AG04450 (cell line): ENCODE data around the gene AUTS2. TPM values are rescaled to one million over a fixed set of nuclear protein-coding genes. Genes with fewer than 3 reads are reported as not detected.

ENCODE experiments used
- CTCF ChIA-PET: fragments of 300-600, 350-600 bp; formaldehyde crosslinking; extraction: SDS; loops from one replicate; lab custom pipeline; 2022; ENCODE audit warnings: antibody characterized with exemption, inconsistent platforms; lab: Charles Lee
- POLR2A ChIA-PET: fragments of 350-600 bp; formaldehyde crosslinking; extraction: SDS; loops from one replicate; lab custom pipeline; 2021; ENCODE audit warnings: antibody characterized with exemption, inconsistent platforms; lab: Yijun Ruan, JAX
- DNase-seq: peaks from one replicate; pipeline ENCODE4 v3.0.0-alpha.2; 2011; ENCODE audit warnings: low read depth, low spot score
- H3K27ac ChIP-seq: one replicate; pipeline ENCODE4 v1.5.1; 2012; ENCODE audit warnings: low read depth, low read length, control low read depth
- H3K27me3 ChIP-seq: one replicate; pipeline ENCODE4 v1.6.0; 2012; ENCODE audit warnings: low read length; ENCODE audit not compliant: control insufficient read depth, insufficient read depth
- H3K4me3 ChIP-seq: 2 replicates; pipeline ENCODE4 v1.5.1; 2011; ENCODE audit warnings: mild to moderate bottlenecking, low read depth, low read length, control low read depth
- H3K9me3 ChIP-seq: 2 replicates; pipeline ENCODE4 v1.5.1; 2012; ENCODE audit warnings: low read length; ENCODE audit not compliant: control insufficient read depth, insufficient read depth
- polyA plus RNA-seq: library from polyadenylated mRNA; depleted of rRNA; stranded (reverse); fragments of >200 nt; gene quantifications from 2 replicates; pipeline ENCODE4 v1.2.3, GENCODE V29; 2011
- TF ChIP-seq, protein P1 (sequence below): IDR thresholded peaks from 2 replicates; pipeline ENCODE4 v1.5.1; 2011; ENCODE audit warnings: low read depth, low read length, control low read depth, inconsistent platforms

The AUTS2 gene
- polyA plus RNA-seq, 1 experiment: 1.5 TPM

DNA sequence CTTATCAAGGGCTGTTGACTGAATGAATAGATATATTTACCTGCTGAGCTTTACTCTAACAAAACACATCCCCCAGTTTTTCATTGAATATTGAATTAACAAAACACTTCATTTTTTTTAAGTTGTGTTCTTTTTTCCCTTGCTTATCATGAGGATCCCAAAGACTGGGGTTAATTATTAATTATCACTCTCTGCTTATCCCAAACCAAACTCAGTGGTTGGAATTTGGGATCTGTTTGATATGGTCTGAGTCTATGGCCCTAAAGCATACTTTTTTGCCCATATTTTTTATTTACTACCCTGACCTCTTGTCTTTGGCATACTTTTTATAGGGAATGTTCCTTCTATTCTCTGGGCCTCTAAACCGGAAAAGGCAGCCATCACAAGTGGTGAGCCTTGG, 836.5 kb downstream of the AUTS2 start:
- no peaks in the 10 kb centered on the region for H3K27me3 ChIP-seq
- no peaks in the 10 kb centered on the region; the same call in 1 of the 2 replicates for H3K9me3 ChIP-seq
- POLR2A ChIA-PET: no interaction called here
- TF ChIP-seq, protein P1, sequence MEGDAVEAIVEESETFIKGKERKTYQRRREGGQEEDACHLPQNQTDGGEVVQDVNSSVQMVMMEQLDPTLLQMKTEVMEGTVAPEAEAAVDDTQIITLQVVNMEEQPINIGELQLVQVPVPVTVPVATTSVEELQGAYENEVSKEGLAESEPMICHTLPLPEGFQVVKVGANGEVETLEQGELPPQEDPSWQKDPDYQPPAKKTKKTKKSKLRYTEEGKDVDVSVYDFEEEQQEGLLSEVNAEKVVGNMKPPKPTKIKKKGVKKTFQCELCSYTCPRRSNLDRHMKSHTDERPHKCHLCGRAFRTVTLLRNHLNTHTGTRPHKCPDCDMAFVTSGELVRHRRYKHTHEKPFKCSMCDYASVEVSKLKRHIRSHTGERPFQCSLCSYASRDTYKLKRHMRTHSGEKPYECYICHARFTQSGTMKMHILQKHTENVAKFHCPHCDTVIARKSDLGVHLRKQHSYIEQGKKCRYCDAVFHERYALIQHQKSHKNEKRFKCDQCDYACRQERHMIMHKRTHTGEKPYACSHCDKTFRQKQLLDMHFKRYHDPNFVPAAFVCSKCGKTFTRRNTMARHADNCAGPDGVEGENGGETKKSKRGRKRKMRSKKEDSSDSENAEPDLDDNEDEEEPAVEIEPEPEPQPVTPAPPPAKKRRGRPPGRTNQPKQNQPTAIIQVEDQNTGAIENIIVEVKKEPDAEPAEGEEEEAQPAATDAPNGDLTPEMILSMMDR: no peak
- CTCF ChIA-PET: no interaction called here
- no peak for DNase-seq
- no peak overlapping the region for H3K27ac ChIP-seq
- no peak overlapping the region for H3K4me3 ChIP-seq

DNA sequence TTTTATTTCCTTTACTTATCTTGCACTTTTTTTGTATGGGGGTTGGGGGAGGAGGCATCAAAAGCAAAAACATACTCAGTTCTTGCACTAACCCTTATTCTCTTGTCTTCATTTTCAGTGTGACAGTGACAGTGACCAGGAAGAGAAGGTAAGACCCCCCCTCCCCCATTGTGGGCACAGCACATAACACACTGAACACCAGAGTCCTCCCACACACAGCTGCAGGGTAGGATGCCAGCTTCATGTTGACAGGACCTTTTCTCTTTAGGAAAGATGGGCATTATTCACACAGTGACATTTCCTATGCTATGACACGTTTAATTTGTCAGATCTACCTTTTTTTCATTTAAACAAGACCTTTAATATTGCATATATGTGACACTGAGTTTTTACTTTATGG, 837.4 kb downstream of the AUTS2 start:
- DNase-seq: no peak
- H3K27me3 ChIP-seq: no peaks in the 10 kb centered on the region
- POLR2A ChIA-PET: no interaction called here
- H3K4me3 ChIP-seq: no peak overlapping the region
- TF ChIP-seq, protein P1: no peak
- CTCF ChIA-PET: no interaction called here
- no peak overlapping the region for H3K27ac ChIP-seq
- no peaks in the 10 kb centered on the region; the same call in 1 of the 2 replicates for H3K9me3 ChIP-seq

DNA sequence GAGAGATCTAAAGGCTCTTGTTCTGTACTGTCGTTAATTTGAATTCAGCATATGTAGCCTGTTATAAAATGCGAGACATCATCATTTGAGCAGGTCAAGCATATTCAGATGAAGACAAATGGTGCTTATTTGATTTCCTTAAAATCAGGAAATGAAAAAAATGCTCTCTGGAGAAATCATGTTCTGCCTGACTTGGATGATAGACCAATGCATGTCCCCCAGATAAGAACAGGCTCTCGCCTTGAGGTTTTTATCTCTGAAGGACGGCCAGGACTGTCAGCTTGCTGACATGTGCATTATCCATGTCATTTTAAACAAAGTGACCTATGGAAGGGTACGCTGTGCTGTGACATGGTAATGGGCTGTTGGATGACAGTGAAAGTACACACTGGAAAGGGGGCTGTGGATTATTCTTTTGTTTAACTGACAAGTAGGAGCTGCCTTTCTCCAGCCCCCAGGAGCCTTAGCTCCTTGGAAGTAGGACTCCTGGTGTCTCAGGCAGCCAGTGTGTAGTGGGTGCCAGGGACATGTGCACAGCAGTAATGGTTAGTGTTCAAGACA, 838.6 kb downstream of the AUTS2 start:
- TF ChIP-seq, protein P1: no peak
- H3K27ac ChIP-seq: no peak overlapping the region
- H3K27me3 ChIP-seq: no peaks in the 10 kb centered on the region
- ChIA-PET POLR2A (no interaction called here), CTCF (no interaction called here)
- DNase-seq: no peak
- no peaks in the 10 kb centered on the region for H3K9me3 ChIP-seq
- H3K4me3 ChIP-seq: no peak overlapping the region

DNA sequence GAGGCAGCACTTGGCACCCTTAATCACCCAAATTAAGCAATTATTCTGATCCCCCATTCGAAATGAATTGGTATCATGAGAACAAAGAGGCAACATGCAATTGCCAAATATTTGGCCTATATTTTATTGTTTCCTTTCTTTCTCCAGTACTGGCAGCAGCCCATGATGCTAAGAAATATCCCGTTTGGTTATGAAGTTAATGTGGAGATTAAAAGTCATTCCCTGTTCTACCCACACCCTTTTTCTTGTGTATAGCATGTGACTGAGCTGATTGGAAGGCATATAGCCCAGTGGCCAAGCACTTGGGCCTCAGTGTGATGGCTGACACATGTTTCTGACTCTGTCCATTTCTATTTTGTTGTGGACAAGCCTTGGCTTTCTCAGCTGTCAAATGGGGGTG, 841.4 kb downstream of the AUTS2 start:
- no peaks in the 10 kb centered on the region for H3K27me3 ChIP-seq
- no peak for DNase-seq
- H3K4me3 ChIP-seq: no peak overlapping the region
- no peaks in the 10 kb centered on the region for H3K9me3 ChIP-seq
- no peak overlapping the region for H3K27ac ChIP-seq
- TF ChIP-seq, protein P1: no peak
- CTCF ChIA-PET: no interaction called here
- POLR2A ChIA-PET: no interaction called here

DNA sequence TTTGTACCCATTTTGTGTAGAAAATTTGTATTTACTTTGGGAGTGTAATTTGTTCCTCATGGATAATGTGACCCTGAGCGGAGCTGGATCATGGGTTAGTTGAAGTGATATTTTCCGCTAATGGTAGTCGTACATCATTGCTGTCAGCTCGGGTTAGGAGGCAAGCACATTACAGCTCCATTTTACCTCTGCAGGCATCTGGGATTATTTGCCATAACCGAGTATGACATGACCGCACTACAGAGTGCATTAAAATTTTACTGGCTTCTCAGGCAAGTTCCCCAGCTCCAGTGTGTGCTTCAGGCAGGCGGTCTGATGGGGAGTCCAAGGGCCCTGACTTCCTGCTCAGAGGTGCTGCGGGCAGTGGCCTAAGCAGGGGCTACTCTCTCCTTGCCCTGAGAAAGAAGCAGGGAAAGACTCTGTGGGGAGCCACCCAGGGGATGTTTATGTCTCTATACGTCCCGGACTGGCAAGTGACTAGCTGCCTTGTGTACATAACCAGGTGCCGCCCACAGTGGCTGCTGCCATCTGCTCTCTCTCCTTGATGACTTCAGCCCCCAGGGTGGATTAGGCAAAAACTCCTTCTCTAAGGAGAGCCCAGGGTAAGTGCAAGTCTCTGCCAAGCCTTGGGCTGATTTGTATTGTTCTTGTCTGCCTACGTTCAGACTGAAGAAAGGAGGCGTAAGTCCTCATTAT, 848.3 kb downstream of the AUTS2 start:
- CTCF ChIA-PET: no interaction called here
- H3K4me3 ChIP-seq: no peak overlapping the region
- H3K27me3 ChIP-seq: no peaks in the 10 kb centered on the region
- POLR2A ChIA-PET: no interaction called here
- TF ChIP-seq, protein P1: no peak
- no peaks in the 10 kb centered on the region for H3K9me3 ChIP-seq
- DNase-seq: no peak
- H3K27ac ChIP-seq: no peak overlapping the region
